AG04450 (cell line): Measurements from ENCODE around the gene MAP3K5. TPM values are rescaled to one million over a fixed set of nuclear protein-coding genes. Genes with fewer than 3 reads are reported as not detected.

Source experiments
- CTCF ChIA-PET: fragments of 300-600, 350-600 bp; formaldehyde crosslinking; extraction: SDS; loops from one replicate; lab custom pipeline; 2022; ENCODE audit warnings: antibody characterized with exemption, inconsistent platforms; lab: Charles Lee
- POLR2A ChIA-PET: fragments of 350-600 bp; formaldehyde crosslinking; extraction: SDS; loops from one replicate; lab custom pipeline; 2021; ENCODE audit warnings: antibody characterized with exemption, inconsistent platforms; lab: Yijun Ruan, JAX
- DNase-seq: peaks from one replicate; pipeline ENCODE4 v3.0.0-alpha.2; 2011; ENCODE audit warnings: low read depth, low spot score
- H3K27ac ChIP-seq: one replicate; pipeline ENCODE4 v1.5.1; 2012; ENCODE audit warnings: low read depth, low read length, control low read depth
- H3K27me3 ChIP-seq: one replicate; pipeline ENCODE4 v1.6.0; 2012; ENCODE audit warnings: low read length; ENCODE audit not compliant: control insufficient read depth, insufficient read depth
- H3K4me3 ChIP-seq: 2 replicates; pipeline ENCODE4 v1.5.1; 2011; ENCODE audit warnings: mild to moderate bottlenecking, low read depth, low read length, control low read depth
- H3K9me3 ChIP-seq: 2 replicates; pipeline ENCODE4 v1.5.1; 2012; ENCODE audit warnings: low read length; ENCODE audit not compliant: control insufficient read depth, insufficient read depth
- CTCF ChIP-seq: IDR thresholded peaks from 2 replicates; pipeline ENCODE4 v1.5.1; 2011; ENCODE audit warnings: low read depth, low read length, control low read depth, inconsistent platforms
- polyA plus RNA-seq: library from polyadenylated mRNA; depleted of rRNA; stranded (reverse); fragments of >200 nt; gene quantifications from 2 replicates; pipeline ENCODE4 v1.2.3, GENCODE V29; 2011

The MAP3K5 gene
- polyA plus RNA-seq, 1 experiment, result 17.0 TPM

GRCh38 chr6:136658711-136659110, 133.6 kb downstream of the MAP3K5 start:
- DNase-seq, result no peak
- Histone ChIP-seq H3K27ac (no peak overlapping the region), H3K9me3 (no peaks in the 10 kb centered on the region), H3K27me3 (no peaks in the 10 kb centered on the region), H3K4me3 (no peak overlapping the region)
- CTCF ChIA-PET, result interaction anchor here (0.7 to 5.2 kb wide), 2 partner anchors 15 to 57 kb away, joined by 3 to 36 read pairs; no protein-coding TSS in a partner anchor
- POLR2A ChIA-PET, result interaction anchor here (1.1 to 1.3 kb wide), 2 partner anchors 48 to 70 kb away, joined by 3 to 7 read pairs; no protein-coding TSS in a partner anchor
- no peak for TF ChIP-seq CTCF

GRCh38 chr6:136657666-136658065, 134.6 kb downstream of the MAP3K5 start:
- Histone ChIP-seq H3K9me3 (no peaks in the 10 kb centered on the region), H3K4me3 (no peak overlapping the region), H3K27me3 (no peaks in the 10 kb centered on the region), H3K27ac (no peak overlapping the region)
- CTCF ChIA-PET, result interaction anchor here (1.1 to 5.2 kb wide), 2 partner anchors 13 to 135 kb away, joined by 5 to 36 read pairs; partner anchors contain the start of gene MAP3K5
- no peak for TF ChIP-seq CTCF
- POLR2A ChIA-PET, result interaction anchor here (1.3 kb wide), 1 partner anchor 47 kb away, joined by 7 read pairs; no protein-coding TSS in a partner anchor
- DNase-seq, result no peak

- CTCF ChIA-PET, result interaction anchor here (0.7 to 5.2 kb wide), 3 partner anchors 12 to 136 kb away, joined by 3 to 36 read pairs (median 9); partner anchors contain the start of gene MAP3K5
- no peak for DNase-seq
- POLR2A ChIA-PET, result no interaction called here
- no peaks in the 10 kb centered on the region for H3K27me3 ChIP-seq
- TF ChIP-seq CTCF, result no peak
- H3K4me3 ChIP-seq, result no peak overlapping the region
- no peak overlapping the region for H3K27ac ChIP-seq
- no peaks in the 10 kb centered on the region for H3K9me3 ChIP-seq
These were observed 136.2 kb downstream of the MAP3K5 start for GRCh38 chr6:136656121-136656520.

GRCh38 chr6:136655239-136656014, 136.8 kb downstream of the MAP3K5 start:
- no peak overlapping the region for H3K4me3 ChIP-seq
- H3K9me3 ChIP-seq, result no peaks in the 10 kb centered on the region
- no peaks in the 10 kb centered on the region for H3K27me3 ChIP-seq
- H3K27ac ChIP-seq, result no peak overlapping the region
- DNase-seq, result no peak
- ChIA-PET CTCF (interaction anchor here (1.8 to 5.2 kb wide), 2 partner anchors 11 to 137 kb away, joined by 9 to 36 read pairs; partner anchors contain the start of gene MAP3K5), POLR2A (no interaction called here)
- no peak for TF ChIP-seq CTCF

- Histone ChIP-seq H3K27ac (no peak overlapping the region), H3K4me3 (no peak overlapping the region), H3K9me3 (no peaks in the 10 kb centered on the region), H3K27me3 (no peaks in the 10 kb centered on the region)
- DNase-seq, result no peak
- TF ChIP-seq CTCF, result peak; percentile 16
- POLR2A ChIA-PET, result no interaction called here
- CTCF ChIA-PET, result interaction anchor here (2.1 kb wide), 1 partner anchor 10 kb away, joined by 11 read pairs; no protein-coding TSS in a partner anchor
These were observed 138.2 kb downstream of the MAP3K5 start for GRCh38 chr6:136654086-136654485.
